HCT116 (cell line): ENCODE measurements around the gene EGFR. TPM values are rescaled to one million over a fixed set of nuclear protein-coding genes. Genes with fewer than 3 reads are reported as not detected.
A peak's percentile ranks its signal among the peaks of the same experiment; 100 is the strongest.

Experiments
- ATAC-seq: fragments of 200-7000 bp; cut with Tn5 transposase; 2 replicates; pipeline ENCODE4 v1.9.1; 2020; ENCODE audit warnings: mild to moderate bottlenecking, moderate library complexity
- BruUV-seq: library from RNA; stranded (reverse); fragments of 400-500 nt; replicated peaks from 2 replicates; lab custom pipeline; 2021; lab: Mats Ljungman, UMichigan
- CTCF ChIA-PET: fragments of 300-600 bp; sonication (Branson Sonifier 250); formaldehyde crosslinking; loops from one replicate; lab custom pipeline; 2021; ENCODE audit warnings: antibody characterized with exemption; lab: Charles Lee
- POLR2A ChIA-PET: fragments of 300-600, 350-600 bp; sonication (Branson Sonifier 250); formaldehyde crosslinking; loops from one replicate; lab custom pipeline; 2021; ENCODE audit warnings: antibody characterized with exemption; lab: Charles Lee
- RAD21 ChIA-PET, 2 experiments: fragments of 300-600 bp; sonication (Branson Sonifier 250); formaldehyde crosslinking; loops; one replicate each; lab custom pipeline; 2023; ENCODE audit warnings: low total read pairs in 2 of 2; ENCODE audit not compliant: uncharacterized antibody in 2 of 2, unreplicated experiment in 2 of 2, low non-redundant PET in 1 of 2; lab: Charles Lee
- DNase-seq: peaks from one replicate; pipeline ENCODE4 v3.0.0-alpha.2; 2010; ENCODE audit warnings: low read depth, low spot score
- H2AFZ ChIP-seq: fragments of 200-600 bp; shearing (Covaris generic), sonication (generic); 2 replicates; pipeline ENCODE4 v1.6.1; 2017; ENCODE audit warnings: low read depth, mixed run types, mixed read lengths, antibody characterized with exemption, low read length; ENCODE audit not compliant: poor library complexity, severe bottlenecking
- H3K27ac ChIP-seq: 2 replicates; pipeline ENCODE4 v1.5.1; 2012; ENCODE audit warnings: low read depth, low read length
- H3K27me3 ChIP-seq: fragments of 200-600 bp; sonication (generic); 2 replicates; pipeline ENCODE4 v1.6.1; 2016; ENCODE audit warnings: mixed run types, low read length, mixed read lengths; ENCODE audit not compliant: insufficient read depth
- H3K36me3 ChIP-seq, 2 experiments: fragments of 200-500 bp in 1 of 2; fragments of 200-600 bp in 1 of 2; sonication (Bioruptor generic) in 1 of 2; sonication (generic) in 1 of 2; 2 replicates each; pipeline versions ENCODE4 v1.5.1 to v1.6.1; 2014 to 2016; ENCODE audit warnings: low read length in 2 of 2, inconsistent platforms in 1 of 2, mixed read lengths in 1 of 2, mixed run types in 1 of 2; ENCODE audit not compliant: insufficient read depth in 2 of 2, control insufficient read depth in 1 of 2
- H3K4me1 ChIP-seq, 2 experiments: fragments of 200-600 bp in 1 of 2; sonication (generic) in 1 of 2; 2 replicates each; pipeline versions ENCODE4 v1.5.1 to v1.6.1; 2012 to 2017; ENCODE audit warnings: low read length in 2 of 2, inconsistent platforms in 1 of 2, mild to moderate bottlenecking in 1 of 2, mixed read lengths in 1 of 2, mixed run types in 1 of 2, moderate library complexity in 1 of 2; ENCODE audit not compliant: insufficient read depth in 2 of 2, control insufficient read depth in 1 of 2
- H3K4me2 ChIP-seq: fragments of 200-600 bp; sonication (generic); 2 replicates; pipeline ENCODE4 v1.6.1; 2017; ENCODE audit warnings: mixed run types, low read length, mixed read lengths
- H3K4me3 ChIP-seq, 2 experiments: fragments of 200-600 bp in 1 of 2; sonication (generic) in 1 of 2; replicated peaks in 1 of 2; 2 replicates each; pipeline ENCODE4 v1.5.1; 2011 to 2016; ENCODE audit warnings: low read length in 2 of 2, control low read depth in 1 of 2, low read depth in 1 of 2, mild to moderate bottlenecking in 1 of 2, mixed read lengths in 1 of 2, mixed run types in 1 of 2
- H3K79me2 ChIP-seq: fragments of 200-600 bp; sonication (generic); 2 replicates; pipeline ENCODE4 v1.6.1; 2017; ENCODE audit warnings: mild to moderate bottlenecking, mixed run types, low read length, moderate library complexity, mixed read lengths; ENCODE audit not compliant: insufficient read depth
- H3K9ac ChIP-seq: fragments of 200-600 bp; sonication (generic); 2 replicates; pipeline ENCODE4 v1.6.1; 2016; ENCODE audit warnings: low read length, mixed read lengths
- H3K9me2 ChIP-seq: fragments of 200-600 bp; sonication (generic), shearing (Covaris generic); 2 replicates; pipeline ENCODE4 v1.6.1; 2017; ENCODE audit warnings: mixed run types, mild to moderate bottlenecking, moderate library complexity; ENCODE audit not compliant: insufficient read depth
- H3K9me3 ChIP-seq, 2 experiments: fragments of 200-500 bp in 1 of 2; fragments of 200-600 bp in 1 of 2; sonication (Bioruptor generic) in 1 of 2; sonication (generic) in 1 of 2; 2 replicates each; pipeline ENCODE4 v1.6.1; 2014 to 2017; ENCODE audit warnings: low read length in 2 of 2, mixed read lengths in 2 of 2, inconsistent platforms in 1 of 2, low read depth in 1 of 2, mild to moderate bottlenecking in 1 of 2, mixed run types in 1 of 2, moderate library complexity in 1 of 2; ENCODE audit not compliant: control insufficient read depth in 1 of 2, insufficient read depth in 1 of 2
- H4K20me1 ChIP-seq: fragments of 200-600 bp; sonication (generic), shearing (Covaris generic); 2 replicates; pipeline ENCODE4 v1.6.1; 2017; ENCODE audit warnings: mixed run types, mild to moderate bottlenecking, moderate library complexity; ENCODE audit not compliant: insufficient read depth
- CEBPB ChIP-seq: IDR thresholded peaks from 2 replicates; pipeline ENCODE4 v1.6.1; 2012; ENCODE audit warnings: low read depth
- CTCF ChIP-seq, 3 experiments: fragments of 200-600 bp in 1 of 3; sonication (generic) in 1 of 3; IDR thresholded peaks in 2 of 3; conservative IDR thresholded peaks in 1 of 3; 2 replicates each; pipeline ENCODE4 v1.5.1; 2012 to 2017; ENCODE audit warnings: low read depth in 2 of 3, low read length in 2 of 3, antibody characterized with exemption in 1 of 3, borderline replicate concordance in 1 of 3, control low read depth in 1 of 3, mild to moderate bottlenecking in 1 of 3, mixed read lengths in 1 of 3, mixed run types in 1 of 3, moderate library complexity in 1 of 3; ENCODE audit not compliant: insufficient read depth in 1 of 3
- EGR1 ChIP-seq: IDR thresholded peaks from 2 replicates; pipeline ENCODE4 v1.6.1; 2012; ENCODE audit warnings: low read depth
- ELF1 ChIP-seq: IDR thresholded peaks from 2 replicates; pipeline ENCODE4 v1.6.1; 2012; ENCODE audit warnings: low read depth, borderline replicate concordance
- POLR2AphosphoS5 ChIP-seq: IDR thresholded peaks from 2 replicates; pipeline ENCODE4 v1.6.1; 2011; ENCODE audit warnings: mild to moderate bottlenecking, low read depth, low read length, moderate library complexity
- RAD21 ChIP-seq: IDR thresholded peaks from 2 replicates; pipeline ENCODE4 v1.6.1; 2012; ENCODE audit warnings: low read depth, mild to moderate bottlenecking
- REST ChIP-seq: IDR thresholded peaks from 2 replicates; pipeline ENCODE4 v1.6.1; 2012; ENCODE audit warnings: low read depth
- ZNF274 ChIP-seq: fragments of 200-500 bp; sonication (Bioruptor generic); IDR thresholded peaks from 2 replicates; pipeline ENCODE4 v1.6.1; 2014; ENCODE audit warnings: mild to moderate bottlenecking, low read depth, low read length, inconsistent platforms
- intact Hi-C: fragments of 100-400 bp; cut with micrococcal nuclease; formaldehyde crosslinking; loops from 2 replicates; pipeline ENCODE4 v1.10.0; 2022
- total RNA-seq: library from RNA; stranded (reverse); gene quantifications from one replicate; pipeline ENCODE4 v1.2.1, GENCODE V29; 2021; ENCODE audit not compliant: unreplicated experiment

Gene EGFR
- total RNA-seq, 1 experiment from 2014 or later, result 71.5 TPM

GRCh38 chr7:54992871-54993475 is 25.8 kb upstream of the EGFR start:
- DNase-seq, result no peak
- ChIA-PET POLR2A (no interaction called here), RAD21 (no interaction called here), CTCF (no interaction called here)
- intact Hi-C loops, result no loop called here
- no peaks in the 10 kb centered on the region for H3K27me3 ChIP-seq
- no peak overlapping the region for H3K4me2 ChIP-seq
- H3K79me2 ChIP-seq, result no peaks in the 10 kb centered on the region
- H3K4me1 ChIP-seq, result peaks cover 18 to 29% of the 10 kb centered on the region in 2 experiments
- no peak for TF ChIP-seq RAD21
- TF ChIP-seq CEBPB, result 0 out of 2 replicates have a peak, but pooled peaks have one; percentile 18
- H3K4me3 ChIP-seq, result no peak overlapping the region
- H2AFZ ChIP-seq, result no peak overlapping the region
- no TSS peak for BruUV-seq
- H3K27ac ChIP-seq, result no peak overlapping the region
- no peaks in the 10 kb centered on the region for H3K9me3 ChIP-seq
- ATAC-seq, result no peak
- no peaks in the 10 kb centered on the region for H3K36me3 ChIP-seq
- H3K9me2 ChIP-seq, result no peaks in the 10 kb centered on the region
- H4K20me1 ChIP-seq, result no peaks in the 10 kb centered on the region
- H3K9ac ChIP-seq, result no peak overlapping the region

- DNase-seq (no peak), ATAC-seq (no peak)
- Histone ChIP-seq H3K27ac (no peak overlapping the region), H3K27me3 (no peaks in the 10 kb centered on the region), H3K36me3 (no peaks in the 10 kb centered on the region), H3K79me2 (no peaks in the 10 kb centered on the region), H3K9ac (no peak overlapping the region), H4K20me1 (no peaks in the 10 kb centered on the region), H3K9me3 (no peaks in the 10 kb centered on the region), H3K9me2 (no peaks in the 10 kb centered on the region), H3K4me1 (peaks cover 18 to 28% of the 10 kb centered on the region in 2 experiments), H3K4me2 (peak overlapping the region; percentile 68), H2AFZ (no peak overlapping the region), H3K4me3 (no peak overlapping the region)
- CTCF ChIA-PET, result interaction anchor here (1.1 kb wide), 1 partner anchor 206 kb away, joined by 3 read pairs; no protein-coding TSS in a partner anchor
- no TSS peak for BruUV-seq
- no peak for TF ChIP-seq RAD21
- no peak for TF ChIP-seq POLR2AphosphoS5
- no peak for TF ChIP-seq EGR1
- TF ChIP-seq ELF1, result no peak
- TF ChIP-seq REST, result no peak
- no peak for TF ChIP-seq ZNF274
- TF ChIP-seq CTCF (IDR thresholded peaks at IDR 0.05 in 2 of 3, conservative IDR thresholded peaks at IDR 0.05 in 1 of 3; ENCODE audit: borderline replicate concordance in 1 of 3, insufficient read depth in 1 of 3, low read depth in 2 of 3, low read length in 2 of 3), result no peak
- intact Hi-C loops, result loop anchor here (5.0 kb wide), 1 partner anchor 153 kb away; no protein-coding TSS in a partner anchor
- POLR2A ChIA-PET, result no interaction called here
- RAD21 ChIA-PET, result no interaction called here
Measured at GRCh38 chr7:54995166-54995565, 23.7 kb upstream of the EGFR start.
